IMR-90 (cell line): Measurements from ENCODE around the gene RAB31. TPM values are rescaled to one million over a fixed set of nuclear protein-coding genes. Genes with fewer than 3 reads are reported as not detected.
A peak's percentile ranks its signal among the peaks of the same experiment; 100 is the strongest.

ENCODE experiments used
- ATAC-seq: fragments of 200-7000 bp; cut with Tn5 transposase; 2 replicates; pipeline ENCODE4 v1.9.1; 2020; ENCODE audit warnings: low read depth, mild to moderate bottlenecking, moderate library complexity
- BruUV-seq: library from RNA; stranded (reverse); fragments of 400-500 nt; replicated peaks from 2 replicates; lab custom pipeline; 2021; lab: Mats Ljungman, UMichigan
- CTCF ChIA-PET: fragments of 300-600 bp; formaldehyde crosslinking; extraction: SDS; loops from one replicate; lab custom pipeline; 2021; ENCODE audit warnings: antibody characterized with exemption; lab: Yijun Ruan, JAX
- POLR2A ChIA-PET: fragments of 300-600 bp; sonication (Branson Sonifier 250); formaldehyde crosslinking; loops from one replicate; lab custom pipeline; 2022; ENCODE audit warnings: antibody characterized with exemption; ENCODE audit not compliant: unreplicated experiment; lab: Charles Lee
- DNase-seq: peaks from one replicate; pipeline ENCODE4 v3.0.0; 2013
- H2AFZ ChIP-seq: replicated peaks from 2 replicates; pipeline ENCODE3; 2013; ENCODE audit warnings: low read length, mild to moderate bottlenecking; ENCODE audit not compliant: poor library complexity
- H2AK5ac ChIP-seq: 2 replicates; pipeline ENCODE4 v1.6.1; 2013; ENCODE audit warnings: low read depth, low read length, inconsistent platforms
- H2AK9ac ChIP-seq: replicated peaks from 2 replicates; pipeline ENCODE3; 2013; ENCODE audit warnings: mild to moderate bottlenecking, low read depth, low read length, moderate library complexity; ENCODE audit not compliant: poor library complexity
- H2BK120ac ChIP-seq: 2 replicates; pipeline ENCODE4 v1.6.1; 2013; ENCODE audit warnings: low read depth, low read length, inconsistent platforms
- H2BK15ac ChIP-seq: 3 replicates; pipeline ENCODE4 v1.6.1; 2013; ENCODE audit warnings: low read depth, low read length, inconsistent platforms
- H2BK20ac ChIP-seq: 2 replicates; pipeline ENCODE4 v1.6.1; 2013; ENCODE audit warnings: low read depth, mild to moderate bottlenecking, inconsistent platforms, low read length, moderate library complexity
- H2BK5ac ChIP-seq: 2 replicates; pipeline ENCODE4 v1.6.1; 2013; ENCODE audit warnings: mild to moderate bottlenecking, low read depth, low read length, inconsistent platforms; ENCODE audit not compliant: poor library complexity, severe bottlenecking
- H3K14ac ChIP-seq: replicated peaks from 2 replicates; pipeline ENCODE4 v1.6.1; 2013; ENCODE audit warnings: low read depth, low read length, inconsistent platforms
- H3K18ac ChIP-seq: 2 replicates; pipeline ENCODE4 v1.6.1; 2013; ENCODE audit warnings: low read depth, low read length, control low read depth
- H3K23ac ChIP-seq: 2 replicates; pipeline ENCODE4 v1.6.1; 2013; ENCODE audit warnings: low read depth, low read length, inconsistent platforms
- H3K27ac ChIP-seq: 2 replicates; pipeline ENCODE4 v1.5.1; 2013; ENCODE audit warnings: mild to moderate bottlenecking, control low read depth, low read length; ENCODE audit not compliant: insufficient read depth
- H3K27me3 ChIP-seq: 2 replicates; pipeline ENCODE4 v1.6.1; 2013; ENCODE audit warnings: low read length; ENCODE audit not compliant: control insufficient read depth, insufficient read depth
- H3K36me3 ChIP-seq: 2 replicates; pipeline ENCODE4 v1.6.1; 2013; ENCODE audit warnings: low read length, mixed read lengths; ENCODE audit not compliant: control insufficient read depth, insufficient read depth
- H3K4ac ChIP-seq: 2 replicates; pipeline ENCODE4 v1.6.1; 2013; ENCODE audit warnings: low read depth, low read length, inconsistent platforms
- H3K4me1 ChIP-seq: 2 replicates; pipeline ENCODE4 v1.6.1; 2013; ENCODE audit warnings: low read length, mixed read lengths; ENCODE audit not compliant: control insufficient read depth, insufficient read depth
- H3K4me2 ChIP-seq: 2 replicates; pipeline ENCODE4 v1.6.1; 2013; ENCODE audit warnings: low read depth, mild to moderate bottlenecking, control low read depth, low read length, moderate library complexity
- H3K4me3 ChIP-seq: 2 replicates; pipeline ENCODE4 v1.5.1; 2013; ENCODE audit warnings: low read depth, mild to moderate bottlenecking, control low read depth, low read length, moderate library complexity; ENCODE audit not compliant: insufficient read depth
- H3K56ac ChIP-seq: 2 replicates; pipeline ENCODE4 v1.6.1; 2013; ENCODE audit warnings: low read length, inconsistent platforms; ENCODE audit not compliant: insufficient read depth; ENCODE audit errors: extremely low read depth
- H3K79me1 ChIP-seq, 2 experiments: 2 replicates each; pipeline ENCODE4 v1.6.1; 2013; ENCODE audit warnings: low read length in 2 of 2, inconsistent platforms in 1 of 2, low read depth in 1 of 2
- H3K9ac ChIP-seq: 2 replicates; pipeline ENCODE4 v1.6.1; 2013; ENCODE audit warnings: low read depth, low read length, control low read depth
- H3K9me1 ChIP-seq: 2 replicates; pipeline ENCODE4 v1.6.1; 2013; ENCODE audit warnings: low read length, inconsistent platforms; ENCODE audit not compliant: insufficient read depth
- H3K9me3 ChIP-seq: 2 replicates; pipeline ENCODE4 v1.6.1; 2013; ENCODE audit warnings: low read length; ENCODE audit not compliant: control insufficient read depth, insufficient read depth
- H4K20me1 ChIP-seq: 2 replicates; pipeline ENCODE4 v1.6.1; 2013; ENCODE audit warnings: low read length, inconsistent platforms; ENCODE audit not compliant: insufficient read depth
- H4K5ac ChIP-seq: 2 replicates; pipeline ENCODE4 v1.6.1; 2013; ENCODE audit warnings: mild to moderate bottlenecking, low read depth, low read length, control low read depth
- H4K8ac ChIP-seq, 2 experiments: 2 replicates each; pipeline ENCODE4 v1.6.1; 2013; ENCODE audit warnings: low read depth in 2 of 2, low read length in 2 of 2, control low read depth in 1 of 2, inconsistent platforms in 1 of 2
- H4K91ac ChIP-seq: 2 replicates; pipeline ENCODE4 v1.6.1; 2013; ENCODE audit warnings: low read depth, low read length, inconsistent platforms; ENCODE audit not compliant: insufficient read depth
- CEBPB ChIP-seq: IDR thresholded peaks from 2 replicates; pipeline ENCODE4 v1.6.1; 2012; ENCODE audit warnings: low read depth, low read length, improper control_type of control experiment
- CHD1 ChIP-seq: IDR thresholded peaks from 2 replicates; pipeline ENCODE4 v1.6.1; 2012; ENCODE audit warnings: low read depth, low read length, improper control_type of control experiment
- MAFK ChIP-seq: IDR thresholded peaks from 2 replicates; pipeline ENCODE4 v1.6.1; 2012; ENCODE audit warnings: low read depth, low read length, improper control_type of control experiment
- MAZ ChIP-seq: IDR thresholded peaks from 2 replicates; pipeline ENCODE4 v1.6.1; 2012; ENCODE audit warnings: low read depth, mild to moderate bottlenecking, low read length, improper control_type of control experiment, moderate library complexity, borderline replicate concordance
- MXI1 ChIP-seq: IDR thresholded peaks from 2 replicates; pipeline ENCODE4 v1.6.1; 2012; ENCODE audit warnings: low read depth, mild to moderate bottlenecking, low read length, moderate library complexity, borderline replicate concordance
- RCOR1 ChIP-seq: IDR thresholded peaks from 2 replicates; pipeline ENCODE4 v1.6.1; 2012; ENCODE audit warnings: mild to moderate bottlenecking, low read length, improper control_type of control experiment; ENCODE audit not compliant: insufficient replicate concordance
- RFX5 ChIP-seq: IDR thresholded peaks from 2 replicates; pipeline ENCODE4 v1.8.0; 2012; ENCODE audit warnings: low read depth, mild to moderate bottlenecking, low read length, moderate library complexity
- SMC3 ChIP-seq: fragments of 150-350 bp; IDR thresholded peaks from 2 replicates; pipeline ENCODE4 v1.6.1; 2016; ENCODE audit warnings: low read depth, mild to moderate bottlenecking, antibody characterized with exemption, low read length, moderate library complexity
- WGBS, 2 experiments: methylation state at CpG; one replicate each; pipeline versions ENCODE4 v1.1.5 to v1.1.7; 2013; ENCODE audit warnings: missing lambda C conversion rate in 2 of 2; ENCODE audit not compliant: insufficient read length in 1 of 2; ENCODE audit errors: extremely low coverage in 2 of 2; 5-methylcytosine and 5-hydroxymethylcytosine counted together
- dilution Hi-C: fragments of 300-500 bp; cut with HindIII; formaldehyde crosslinking; loops from one replicate; pipeline ENCODE4 v1.14.3; 2018; ENCODE audit warnings: low sequenced_read_pairs; ENCODE audit not compliant: unreplicated experiment
- in situ Hi-C: fragments of 300-500 bp; cut with MboI; formaldehyde crosslinking; loops from 3 replicates; pipeline ENCODE4 v1.14.3; 2019; ENCODE audit warnings: low sequenced_read_pairs, inconsistent platforms, mixed read lengths
- intact Hi-C: fragments of 100-400 bp; cut with micrococcal nuclease; formaldehyde crosslinking; loops from 2 replicates; pipeline ENCODE4 v1.10.0; 2022
- polyA plus RNA-seq, 3 experiments: library from polyadenylated mRNA; depleted of rRNA; stranded (reverse); fragments of >200 nt; gene quantifications; 2 replicates each; pipeline ENCODE4 v1.2.3, GENCODE V29; 2012; ENCODE audit warnings: low replicate concordance in 1 of 3
- total RNA-seq: library from RNA; depleted of rRNA; stranded (reverse); fragments of >200 nt; gene quantifications from 2 replicates; pipeline ENCODE4 v1.2.3, GENCODE V29; 2012
- TF ChIP-seq, protein P1 (sequence below): fragments of 150-350 bp; IDR thresholded peaks from 2 replicates; pipeline ENCODE4 v1.6.1; 2017; ENCODE audit warnings: mild to moderate bottlenecking, antibody characterized with exemption, low read length, low read depth
- TF ChIP-seq, protein P2 (sequence below): conservative IDR thresholded peaks from 2 replicates; pipeline ENCODE4 v1.5.1; 2012; ENCODE audit warnings: mild to moderate bottlenecking, low read depth, low read length, improper control_type of control experiment

The RAB31 gene
- total and polyA plus RNA-seq, 2 of the 4 experiments (the other 2 are of a cell fraction) = 13.8 to 26.9 TPM

DNA sequence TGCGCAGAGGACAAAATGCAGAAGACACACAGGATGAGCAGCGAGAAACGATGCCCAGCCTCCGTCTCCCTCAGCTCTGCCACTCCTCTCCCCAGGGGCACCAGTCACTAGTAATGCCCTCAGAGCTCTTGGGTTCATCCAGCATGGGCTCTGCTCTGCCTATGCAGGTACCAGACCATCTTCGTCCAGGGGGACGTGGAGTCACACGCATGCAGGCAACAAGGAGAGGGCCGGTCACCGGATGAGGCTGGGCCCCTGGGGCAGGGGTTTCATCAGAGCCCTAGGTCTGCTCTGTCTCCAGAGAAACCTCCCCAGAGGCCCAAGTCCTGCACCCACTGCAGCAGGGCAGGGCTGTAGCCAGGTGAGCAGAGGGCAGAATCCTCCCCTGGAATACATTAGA, 23.9 kb downstream of the RAB31 start:
- H3K23ac ChIP-seq = no peak overlapping the region
- peaks cover 17 to 44% of the 10 kb centered on the region in 2 experiments for H3K79me1 ChIP-seq
- H3K27ac ChIP-seq = no peak overlapping the region
- dilution Hi-C loops = no loop called here
- H2BK20ac ChIP-seq = no peak overlapping the region
- no peak overlapping the region for H3K56ac ChIP-seq
- H4K5ac ChIP-seq = no peak overlapping the region
- in situ Hi-C loops = no loop called here
- ChIA-PET POLR2A (no interaction called here), CTCF (no interaction called here)
- no peaks in the 10 kb centered on the region for H3K9me3 ChIP-seq
- peaks cover 46% of the 10 kb centered on the region for H4K20me1 ChIP-seq
- H3K27me3 ChIP-seq = no peaks in the 10 kb centered on the region
- BruUV-seq = no TSS peak
- intact Hi-C loops = no loop called here
- H3K14ac ChIP-seq = no peak overlapping the region
- no peak overlapping the region for H2AK9ac ChIP-seq
- TF ChIP-seq, protein P1, sequence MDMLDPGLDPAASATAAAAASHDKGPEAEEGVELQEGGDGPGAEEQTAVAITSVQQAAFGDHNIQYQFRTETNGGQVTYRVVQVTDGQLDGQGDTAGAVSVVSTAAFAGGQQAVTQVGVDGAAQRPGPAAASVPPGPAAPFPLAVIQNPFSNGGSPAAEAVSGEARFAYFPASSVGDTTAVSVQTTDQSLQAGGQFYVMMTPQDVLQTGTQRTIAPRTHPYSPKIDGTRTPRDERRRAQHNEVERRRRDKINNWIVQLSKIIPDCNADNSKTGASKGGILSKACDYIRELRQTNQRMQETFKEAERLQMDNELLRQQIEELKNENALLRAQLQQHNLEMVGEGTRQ = no peak
- TF ChIP-seq MAZ = no peak
- TF ChIP-seq CHD1 = no peak
- no peak for TF ChIP-seq MAFK
- TF ChIP-seq MXI1 = no peak
- TF ChIP-seq SMC3 = no peak
- TF ChIP-seq RCOR1 = no peak
- no peak for TF ChIP-seq CEBPB
- no peak for TF ChIP-seq RFX5
- TF ChIP-seq, protein P2, sequence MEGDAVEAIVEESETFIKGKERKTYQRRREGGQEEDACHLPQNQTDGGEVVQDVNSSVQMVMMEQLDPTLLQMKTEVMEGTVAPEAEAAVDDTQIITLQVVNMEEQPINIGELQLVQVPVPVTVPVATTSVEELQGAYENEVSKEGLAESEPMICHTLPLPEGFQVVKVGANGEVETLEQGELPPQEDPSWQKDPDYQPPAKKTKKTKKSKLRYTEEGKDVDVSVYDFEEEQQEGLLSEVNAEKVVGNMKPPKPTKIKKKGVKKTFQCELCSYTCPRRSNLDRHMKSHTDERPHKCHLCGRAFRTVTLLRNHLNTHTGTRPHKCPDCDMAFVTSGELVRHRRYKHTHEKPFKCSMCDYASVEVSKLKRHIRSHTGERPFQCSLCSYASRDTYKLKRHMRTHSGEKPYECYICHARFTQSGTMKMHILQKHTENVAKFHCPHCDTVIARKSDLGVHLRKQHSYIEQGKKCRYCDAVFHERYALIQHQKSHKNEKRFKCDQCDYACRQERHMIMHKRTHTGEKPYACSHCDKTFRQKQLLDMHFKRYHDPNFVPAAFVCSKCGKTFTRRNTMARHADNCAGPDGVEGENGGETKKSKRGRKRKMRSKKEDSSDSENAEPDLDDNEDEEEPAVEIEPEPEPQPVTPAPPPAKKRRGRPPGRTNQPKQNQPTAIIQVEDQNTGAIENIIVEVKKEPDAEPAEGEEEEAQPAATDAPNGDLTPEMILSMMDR = no peak
- no peak overlapping the region for H2BK120ac ChIP-seq
- no peak overlapping the region for H2AFZ ChIP-seq
- whole genome bisulfite sequencing, 2 experiments = 100% methylated on average over 4 of the region's 9 CpGs; no CpG with 5 or more reads in 1 of the 2 experiments
- no peak overlapping the region for H2BK15ac ChIP-seq
- H3K9me1 ChIP-seq = peaks cover 9% of the 10 kb centered on the region; the same call in 1 of the 2 replicates
- no peak overlapping the region for H3K4me2 ChIP-seq
- H3K9ac ChIP-seq = no peak overlapping the region
- no peaks in the 10 kb centered on the region; the same call in 1 of the 2 replicates for H3K4me1 ChIP-seq
- H3K18ac ChIP-seq = no peak overlapping the region
- H3K4me3 ChIP-seq = no peak overlapping the region
- ATAC-seq (no peak), DNase-seq (no peak)
- H3K4ac ChIP-seq = no peak overlapping the region
- H3K36me3 ChIP-seq = peaks cover 7% of the 10 kb centered on the region; the same call in 1 of the 2 replicates
- H2BK5ac ChIP-seq = no peak overlapping the region
- no peak overlapping the region for H4K91ac ChIP-seq
- H4K8ac ChIP-seq = no peak overlapping the region
- 0 out of 2 replicates have a peak overlapping the region, but pooled peaks have one; percentile 23 for H2AK5ac ChIP-seq
